T-helper 1 cell (primary cell): Measurements from ENCODE around the gene FER1L5.

ENCODE experiments used
- DNase-seq, 5 donors: peaks; one replicate each; pipeline ENCODE4 v3.0.0-alpha.2; 2012 to 2020

The FER1L5 gene

DNA sequence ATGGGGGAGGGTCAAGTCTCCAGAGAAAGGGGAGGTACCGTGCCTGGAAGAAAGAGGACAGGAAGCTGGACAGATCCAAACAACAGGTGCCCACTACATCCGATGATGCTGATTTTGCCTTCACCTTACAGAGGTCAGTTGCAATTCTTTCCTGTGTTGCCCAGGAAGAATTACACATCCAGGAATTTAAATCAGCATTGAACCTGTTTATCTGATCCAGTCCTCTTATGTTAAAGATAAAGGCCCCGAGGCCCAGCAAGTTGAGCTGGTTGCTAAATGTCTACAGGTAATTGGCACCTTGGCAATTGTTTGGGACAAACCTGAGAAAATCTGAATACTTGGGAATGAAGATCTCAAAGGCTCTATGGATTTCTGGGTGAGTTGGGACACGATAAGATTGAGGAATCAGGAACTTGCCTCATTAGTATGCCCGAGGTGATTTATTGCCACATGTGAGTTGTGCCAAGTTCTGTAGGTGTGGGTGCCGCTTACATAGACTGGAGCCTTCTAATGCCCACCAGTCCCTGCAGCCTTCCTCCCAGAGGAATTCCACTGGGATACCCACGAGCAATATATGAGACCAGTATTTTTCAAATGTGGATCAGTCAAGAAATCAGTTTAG lies 111.2 kb downstream of the FER1L5 start:
- DNase-seq = no peak

DNA sequence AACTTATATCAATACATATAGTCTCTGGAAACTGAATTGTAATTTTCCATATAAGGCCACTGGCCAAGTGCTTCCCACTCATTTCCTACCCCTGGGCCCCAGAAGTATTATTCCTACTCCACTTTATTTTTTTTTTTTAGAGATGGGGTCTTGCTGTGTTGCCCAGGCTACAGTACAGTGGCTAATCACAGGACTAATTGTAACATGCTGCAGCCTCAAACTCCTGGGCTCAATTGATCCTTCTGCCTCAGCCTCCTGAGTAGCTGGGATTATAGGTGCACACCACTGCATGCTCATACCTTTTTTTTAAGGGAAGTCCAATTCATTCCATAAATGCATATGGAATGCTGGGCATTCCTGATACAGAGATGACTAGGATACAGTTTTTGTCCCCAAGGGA lies 111.8 kb downstream of the FER1L5 start:
- no peak for DNase-seq
